ENCODE measurements around the gene COTL1. TPM values are rescaled to one million over a fixed set of nuclear protein-coding genes. Genes with fewer than 3 reads are reported as not detected.

The COTL1 gene
- total RNA-seq, 1 donor from 2014 or later: 487 TPM

DNA sequence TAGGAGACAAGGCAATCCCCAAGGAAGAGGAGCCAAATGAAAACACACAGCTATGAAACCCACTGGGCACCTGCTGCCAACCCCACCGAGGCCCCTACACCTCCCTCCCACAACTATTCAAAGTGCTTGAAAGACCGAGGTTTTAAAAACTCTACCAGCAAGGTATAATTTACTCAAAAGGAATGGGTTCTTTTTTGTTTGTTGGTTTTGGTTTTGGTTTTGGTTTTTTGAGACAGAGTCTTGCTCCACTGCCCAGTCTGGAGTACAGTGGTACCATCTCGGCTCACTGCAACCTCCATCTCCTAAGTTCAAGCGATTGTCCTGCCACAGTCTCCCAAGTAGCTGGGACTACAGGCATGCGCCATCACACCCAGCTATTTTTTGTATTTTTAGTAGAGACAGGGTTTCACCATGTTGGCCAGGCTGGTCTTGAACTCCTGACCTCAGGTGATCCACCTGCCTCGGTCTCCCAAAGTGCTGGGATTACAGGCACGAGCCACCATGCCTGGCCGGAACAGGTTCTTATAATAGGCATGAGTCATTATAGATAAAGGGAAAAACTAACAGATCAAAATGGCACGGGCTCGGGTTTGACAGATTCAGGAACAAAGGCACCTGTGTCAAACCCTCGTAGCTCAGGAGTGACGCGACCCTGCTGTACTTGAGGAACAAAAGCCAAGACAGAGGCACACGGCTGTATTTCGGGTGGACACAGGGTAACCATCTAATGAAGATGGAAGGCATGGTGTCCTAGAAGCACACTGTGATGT lies 40.7 kb downstream of the COTL1 start:
- DNase-seq: no peak
- ChIA-PET CTCF (no interaction called here), POLR2A (interaction anchor here (0.5 to 1.4 kb wide), 3 partner anchors 9 to 15 kb away, joined by 3 to 4 read pairs (median 3); no protein-coding TSS in a partner anchor)
- intact Hi-C loops (cut with micrococcal nuclease): no loop called here
- Mint-ChIP-seq H3K4me1 (peaks cover 76% of the 10 kb centered on the region), H3K9me3 (no peaks in the 10 kb centered on the region), H3K27me3 (no peaks in the 10 kb centered on the region), H3K27ac (peak overlapping the region; percentile 73), H3K36me3 (ENCODE audit: low read depth) (peaks cover 58% of the 10 kb centered on the region), H3K4me3 (no peak overlapping the region)
- no peak for TF ChIP-seq CTCF (IDR thresholded peaks at IDR 0.05)
- ATAC-seq (ENCODE audit: low read depth): no peak

DNA sequence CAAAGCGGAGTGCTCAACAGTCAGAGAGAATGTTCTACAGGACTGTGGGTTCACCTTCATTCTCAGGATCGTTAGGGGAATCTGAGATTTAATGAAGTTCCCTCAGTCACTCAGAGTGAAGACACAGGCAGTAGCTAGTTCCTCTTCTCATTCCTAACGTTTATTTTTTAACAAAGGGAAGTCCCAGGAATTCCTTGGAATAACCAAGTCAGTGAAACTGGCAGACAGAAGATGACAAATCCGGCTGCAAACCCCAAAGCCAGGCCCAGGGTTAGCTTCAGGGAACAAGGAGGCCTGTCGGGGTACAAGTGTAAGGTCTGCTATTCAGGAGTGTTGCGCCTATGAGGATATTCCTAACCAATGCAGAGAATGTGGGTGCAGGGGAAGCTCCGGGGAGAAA lies 42.0 kb downstream of the COTL1 start:
- peak overlapping the region; percentile 73 for H3K27ac Mint-ChIP-seq
- CTCF ChIA-PET: no interaction called here
- no peak for ATAC-seq (ENCODE audit: low read depth)
- peaks cover 65% of the 10 kb centered on the region for H3K36me3 Mint-ChIP-seq (ENCODE audit: low read depth)
- no peaks in the 10 kb centered on the region for H3K27me3 Mint-ChIP-seq
- H3K9me3 Mint-ChIP-seq: no peaks in the 10 kb centered on the region
- peaks cover 77% of the 10 kb centered on the region for H3K4me1 Mint-ChIP-seq
- no peak for TF ChIP-seq CTCF (IDR thresholded peaks at IDR 0.05)
- POLR2A ChIA-PET: interaction anchor here (0.6 to 1.4 kb wide), 3 partner anchors 9 to 106 kb away, joined by 3 read pairs; no protein-coding TSS in a partner anchor
- intact Hi-C loops (cut with micrococcal nuclease): no loop called here
- no peak for DNase-seq
- H3K4me3 Mint-ChIP-seq: no peak overlapping the region

GRCh38 chr16:84574191-84574590 lies 43.7 kb downstream of the COTL1 start:
- ATAC-seq (ENCODE audit: low read depth) (no peak), DNase-seq (no peak)
- ChIA-PET CTCF (interaction anchor here (1.0 kb wide), 1 partner anchor 13 kb away, joined by 3 read pairs; no protein-coding TSS in a partner anchor), POLR2A (interaction anchor here (0.9 to 1.5 kb wide), 3 partner anchors 11 to 25 kb away, joined by 3 to 4 read pairs (median 4); no protein-coding TSS in a partner anchor)
- intact Hi-C loops (cut with micrococcal nuclease): no loop called here
- no peaks in the 10 kb centered on the region for H3K27me3 Mint-ChIP-seq
- peaks cover 67% of the 10 kb centered on the region for H3K36me3 Mint-ChIP-seq (ENCODE audit: low read depth)
- no peaks in the 10 kb centered on the region for H3K9me3 Mint-ChIP-seq
- H3K27ac Mint-ChIP-seq: peak overlapping the region; percentile 46
- H3K4me1 Mint-ChIP-seq: peaks cover 75% of the 10 kb centered on the region
- no peak for TF ChIP-seq CTCF (IDR thresholded peaks at IDR 0.05)
- H3K4me3 Mint-ChIP-seq: no peak overlapping the region

GRCh38 chr16:84572096-84572495 lies 45.8 kb downstream of the COTL1 start:
- no peak for DNase-seq
- Mint-ChIP-seq H3K36me3 (ENCODE audit: low read depth) (peaks cover 68% of the 10 kb centered on the region), H3K4me3 (no peak overlapping the region), H3K27me3 (no peaks in the 10 kb centered on the region), H3K27ac (peak overlapping the region; percentile 35), H3K9me3 (no peaks in the 10 kb centered on the region), H3K4me1 (peaks cover 70% of the 10 kb centered on the region)
- CTCF ChIA-PET: interaction anchor here (1.1 kb wide), 1 partner anchor 51 kb away, joined by 3 read pairs; no protein-coding TSS in a partner anchor
- TF ChIP-seq CTCF (IDR thresholded peaks at IDR 0.05): no peak
- intact Hi-C loops (cut with micrococcal nuclease): no loop called here
- POLR2A ChIA-PET: interaction anchor here (0.7 kb wide), 1 partner anchor 9 kb away, joined by 3 read pairs; no protein-coding TSS in a partner anchor
- ATAC-seq (ENCODE audit: low read depth): no peak

DNA sequence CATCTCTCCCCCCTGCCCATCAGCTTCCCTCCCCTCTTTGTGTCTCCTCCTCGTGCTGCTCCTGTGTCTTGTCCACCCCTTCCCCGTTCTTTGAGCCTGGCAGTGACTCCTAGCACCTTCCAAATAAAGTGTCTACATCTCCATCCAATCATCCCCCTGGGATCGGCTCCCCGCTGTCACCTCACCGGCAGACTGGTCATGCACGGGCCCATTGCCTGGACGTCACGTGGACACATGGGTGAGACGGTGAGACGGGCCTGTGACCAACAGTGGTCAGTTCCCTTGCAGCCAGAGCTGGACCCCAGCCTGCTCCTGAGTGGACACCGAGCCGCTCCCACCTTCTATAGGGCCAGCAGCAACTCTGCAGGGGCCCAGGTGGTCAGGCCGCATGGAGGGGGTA lies 46.4 kb downstream of the COTL1 start:
- CTCF ChIA-PET: no interaction called here
- no peak for TF ChIP-seq CTCF (IDR thresholded peaks at IDR 0.05)
- POLR2A ChIA-PET: no interaction called here
- no peak for ATAC-seq (ENCODE audit: low read depth)
- Mint-ChIP-seq H3K4me3 (no peak overlapping the region), H3K27me3 (no peaks in the 10 kb centered on the region), H3K4me1 (peaks cover 64% of the 10 kb centered on the region), H3K36me3 (ENCODE audit: low read depth) (peaks cover 74% of the 10 kb centered on the region), H3K27ac (peak overlapping the region; percentile 35), H3K9me3 (no peaks in the 10 kb centered on the region)
- intact Hi-C loops (cut with micrococcal nuclease): no loop called here
- DNase-seq: no peak
